ENCODE measurements around the gene MVK. TPM values are rescaled to one million over a fixed set of nuclear protein-coding genes. Genes with fewer than 3 reads are reported as not detected.

MVK gene
- total RNA-seq, 4 donors from 2014 or later, result 20.9 to 52.0 (median 30.5) TPM

GRCh38 chr12:109581856-109582255 is 8.3 kb downstream of the MVK start:
- 62 to 68% methylated on average over 8 of the region's 8 CpGs for WGBS, 2 donors
- no peak overlapping the region for H3K4me3 ChIP-seq
- H3K4me1 ChIP-seq, result no peaks in the 10 kb centered on the region
- H3K27ac ChIP-seq, result peak overlapping the region in 2 of 4 donors; percentile 32 to 36
- TF ChIP-seq POLR2A (IDR thresholded peaks at IDR 0.05) (no peak), EP300 (IDR thresholded peaks at IDR 0.05) (no peak), CTCF (IDR thresholded peaks at IDR 0.05) (no peak)
- H3K27me3 ChIP-seq, result no peaks in the 10 kb centered on the region
- no peak for DNase-seq (ENCODE audit: low spot score in 2 of 2)
- peaks cover 2 to 94% (median 7%) of the 10 kb centered on the region in 3 donors for H3K36me3 ChIP-seq
- H3K9me3 ChIP-seq, result no peaks in the 10 kb centered on the region

- peak overlapping the region in 2 of 4 donors; percentile 3 to 32 for H3K27ac ChIP-seq
- H3K36me3 ChIP-seq, result peaks cover 0 to 94% (median 7%) of the 10 kb centered on the region in 3 donors
- TF ChIP-seq EP300 (IDR thresholded peaks at IDR 0.05) (no peak), POLR2A (IDR thresholded peaks at IDR 0.05) (no peak), CTCF (IDR thresholded peaks at IDR 0.05) (no peak)
- H3K9me3 ChIP-seq, result no peaks in the 10 kb centered on the region
- H3K27me3 ChIP-seq, result no peaks in the 10 kb centered on the region
- H3K4me1 ChIP-seq, result no peaks in the 10 kb centered on the region
- no peak overlapping the region for H3K4me3 ChIP-seq
- 88 to 92% methylated on average over 5 of the region's 5 CpGs for WGBS, 2 donors
- no peak for DNase-seq (ENCODE audit: low spot score in 2 of 2)
Measured at GRCh38 chr12:109582636-109583035, 9.0 kb downstream of the MVK start.

DNA sequence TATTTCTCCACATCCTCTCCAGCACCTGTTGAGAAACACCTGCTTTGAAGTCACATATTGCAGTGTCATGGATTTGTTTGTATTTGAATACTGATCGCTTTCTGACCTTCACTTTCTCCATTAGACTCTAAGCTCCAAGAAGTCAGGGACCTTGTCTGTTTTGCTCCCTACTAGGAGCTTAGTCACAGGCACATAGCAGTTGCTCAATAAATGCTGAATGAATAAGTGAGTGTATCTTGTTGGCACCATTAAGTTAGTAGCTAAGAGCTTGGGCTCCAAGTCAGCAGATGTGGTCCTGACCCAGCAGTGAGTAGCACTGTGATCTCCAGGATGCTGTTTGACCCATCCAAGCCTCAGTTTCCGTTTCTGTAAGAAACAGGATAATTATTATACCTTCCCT is 10.1 kb downstream of the MVK start:
- Histone ChIP-seq H3K4me1 (no peaks in the 10 kb centered on the region), H3K9me3 (no peaks in the 10 kb centered on the region), H3K4me3 (no peak overlapping the region), H3K36me3 (peaks cover 0 to 94% (median 7%) of the 10 kb centered on the region in 3 donors), H3K27ac (no peak overlapping the region), H3K27me3 (no peaks in the 10 kb centered on the region)
- WGBS, 2 donors, result 93% methylated on average over 2 of the region's 2 CpGs
- no peak for DNase-seq (ENCODE audit: low spot score in 2 of 2)
- TF ChIP-seq EP300 (IDR thresholded peaks at IDR 0.05) (no peak), CTCF (IDR thresholded peaks at IDR 0.05) (no peak), POLR2A (IDR thresholded peaks at IDR 0.05) (no peak)

DNA sequence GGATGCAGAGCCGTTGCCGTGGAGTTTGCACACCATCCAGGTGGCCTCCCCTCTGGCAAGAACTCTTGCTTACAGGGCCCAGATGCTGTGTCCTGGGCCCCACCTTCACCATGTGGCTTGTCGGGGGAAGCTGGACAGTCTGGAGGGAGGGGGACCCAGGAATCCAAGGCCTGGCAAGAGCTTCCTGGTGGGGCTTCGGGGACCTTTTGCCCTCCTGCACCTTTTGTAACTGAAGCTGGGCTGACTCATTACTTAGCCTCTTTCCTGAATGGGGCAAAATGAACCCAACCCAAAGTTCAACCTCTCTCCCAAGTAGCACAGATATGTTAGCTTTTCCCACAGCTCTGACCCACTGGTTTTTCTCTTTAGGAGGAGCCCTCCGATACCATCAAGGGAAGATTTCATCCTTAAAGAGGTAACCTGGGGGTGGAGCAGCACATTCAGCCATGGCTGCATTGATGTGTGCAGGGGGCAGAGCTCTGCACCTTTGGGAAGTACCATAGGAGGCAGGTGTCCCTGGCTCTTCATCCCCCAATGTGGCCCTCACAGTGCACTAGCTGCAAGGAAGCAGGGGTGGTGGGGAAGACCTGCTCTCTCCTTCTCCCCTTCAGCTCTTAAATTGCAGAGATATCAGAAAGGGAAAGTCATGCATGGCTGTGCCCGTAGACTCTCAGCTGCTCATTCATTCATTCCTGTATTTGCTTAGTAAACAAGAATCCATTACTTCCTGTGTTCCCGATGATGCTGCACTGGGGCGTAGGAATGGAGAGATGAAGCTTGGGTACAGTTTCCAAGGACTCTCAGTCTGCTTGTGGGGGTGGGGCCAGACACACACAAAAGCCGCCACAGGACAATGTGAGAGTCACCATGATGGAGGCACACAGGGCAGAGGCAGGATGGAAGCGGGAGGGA is 13.0 kb downstream of the MVK start:
- Histone ChIP-seq H3K27me3 (no peaks in the 10 kb centered on the region), H3K27ac (no peak overlapping the region), H3K36me3 (peaks cover 0 to 94% (median 3%) of the 10 kb centered on the region in 3 donors), H3K4me1 (no peaks in the 10 kb centered on the region), H3K9me3 (no peaks in the 10 kb centered on the region), H3K4me3 (no peak overlapping the region)
- 73 to 75% methylated on average over 10 of the region's 10 CpGs for WGBS, 2 donors
- TF ChIP-seq EP300 (IDR thresholded peaks at IDR 0.05) (no peak), CTCF (IDR thresholded peaks at IDR 0.05) (no peak), POLR2A (IDR thresholded peaks at IDR 0.05) (no peak)
- no peak for DNase-seq (ENCODE audit: low spot score in 2 of 2)

- H3K27me3 ChIP-seq, result no peaks in the 10 kb centered on the region
- WGBS, 2 donors, result 91 to 92% methylated on average over 16 to 18 of the region's 18 CpGs
- H3K9me3 ChIP-seq, result no peaks in the 10 kb centered on the region
- H3K27ac ChIP-seq, result no peak overlapping the region
- no peak for DNase-seq (ENCODE audit: low spot score in 2 of 2)
- no peak for TF ChIP-seq CTCF (IDR thresholded peaks at IDR 0.05)
- no peak for TF ChIP-seq POLR2A (IDR thresholded peaks at IDR 0.05)
- TF ChIP-seq EP300 (IDR thresholded peaks at IDR 0.05), result no peak
- H3K4me1 ChIP-seq, result no peaks in the 10 kb centered on the region
- H3K36me3 ChIP-seq, result peaks cover 0 to 94% (median 3%) of the 10 kb centered on the region in 3 donors
- no peak overlapping the region for H3K4me3 ChIP-seq
Measured at GRCh38 chr12:109587921-109588320, 14.3 kb downstream of the MVK start.

Data from tibial nerve (tissue), 4 donors.